HEK293 (cell line): ENCODE data around the gene PYCARD.
A peak's percentile ranks its signal among the peaks of the same experiment; 100 is the strongest.

Experiments
- GLI2 ChIP-seq: fragments of 450-650 bp; formaldehyde crosslinking; IDR thresholded peaks from 2 replicates; pipeline ENCODE4; 2017; ENCODE audit warnings: missing biosample characterization, missing genetic modification characterization, low read depth, borderline replicate concordance
- KLF8 ChIP-seq: fragments of 450-650 bp; formaldehyde crosslinking; IDR thresholded peaks from 2 replicates; pipeline ENCODE4 v1.5.1; 2016; ENCODE audit warnings: missing biosample characterization, missing genetic modification characterization
- MYNN ChIP-seq: fragments of 450-650 bp; formaldehyde crosslinking; IDR thresholded peaks from 2 replicates; pipeline ENCODE4 v1.5.1; 2016; ENCODE audit warnings: missing biosample characterization, missing genetic modification characterization, borderline replicate concordance
- MZF1 ChIP-seq: fragments of 450-650 bp; formaldehyde crosslinking; IDR thresholded peaks from 2 replicates; pipeline ENCODE4 v1.5.1; 2017; ENCODE audit warnings: missing biosample characterization, missing genetic modification characterization, borderline replicate concordance
- REPIN1 ChIP-seq: fragments of 450-650 bp; formaldehyde crosslinking; IDR thresholded peaks from 2 replicates; pipeline ENCODE4 v1.5.1; 2017; ENCODE audit warnings: missing biosample characterization, missing genetic modification characterization, low read depth
- SP2 ChIP-seq: fragments of 450-650 bp; formaldehyde crosslinking; IDR thresholded peaks from 2 replicates; pipeline ENCODE4 v1.5.1; 2016; ENCODE audit warnings: missing biosample characterization, missing genetic modification characterization
- SP3 ChIP-seq: fragments of 450-650 bp; formaldehyde crosslinking; IDR thresholded peaks from 2 replicates; pipeline ENCODE4 v1.5.1; 2016; ENCODE audit warnings: missing biosample characterization, missing genetic modification characterization
- ZBTB8A ChIP-seq: fragments of 450-650 bp; formaldehyde crosslinking; IDR thresholded peaks from 2 replicates; pipeline ENCODE4 v1.5.1; 2016; ENCODE audit warnings: missing biosample characterization, missing genetic modification characterization
- ZFP69B ChIP-seq: fragments of 450-650 bp; formaldehyde crosslinking; IDR thresholded peaks from 2 replicates; pipeline ENCODE4 v1.5.1; 2016; ENCODE audit warnings: missing biosample characterization, missing genetic modification characterization
- ZNF114 ChIP-seq: fragments of 450-650 bp; formaldehyde crosslinking; IDR thresholded peaks from 2 replicates; pipeline ENCODE4 v1.5.0; 2017; ENCODE audit warnings: missing biosample characterization, missing genetic modification characterization
- ZNF184 ChIP-seq: fragments of 450-650 bp; IDR thresholded peaks from 2 replicates; pipeline ENCODE4 v1.5.1; 2018; ENCODE audit warnings: missing biosample characterization, mild to moderate bottlenecking, missing genetic modification characterization
- ZNF19 ChIP-seq: fragments of 450-650 bp; formaldehyde crosslinking; IDR thresholded peaks from 2 replicates; pipeline ENCODE4; 2016; ENCODE audit warnings: missing biosample characterization, missing genetic modification characterization, low read depth
- ZNF214 ChIP-seq: fragments of 450-650 bp; formaldehyde crosslinking; IDR thresholded peaks from 2 replicates; pipeline ENCODE4 v1.5.1; 2017; ENCODE audit warnings: missing biosample characterization, mild to moderate bottlenecking, missing genetic modification characterization, borderline replicate concordance
- ZNF274 ChIP-seq, 2 experiments: fragments of 200-500 bp in 1 of 2; fragments of 450-650 bp in 1 of 2; sonication (Bioruptor generic) in 1 of 2; formaldehyde crosslinking in 1 of 2; IDR thresholded peaks; 2 replicates each; pipeline versions ENCODE4 v1.5.1 to v1.6.1; 2014 to 2016; ENCODE audit warnings: borderline replicate concordance in 1 of 2, inconsistent platforms in 1 of 2, low read length in 1 of 2, missing biosample characterization in 1 of 2, missing genetic modification characterization in 1 of 2
- ZNF292 ChIP-seq: fragments of 450-650 bp; formaldehyde crosslinking; IDR thresholded peaks from 2 replicates; pipeline ENCODE4 v1.5.1; 2016; ENCODE audit warnings: low read depth, missing biosample characterization, missing genetic modification characterization, borderline replicate concordance
- ZNF324 ChIP-seq: fragments of 450-650 bp; formaldehyde crosslinking; IDR thresholded peaks from 2 replicates; pipeline ENCODE4 v1.5.1; 2016; ENCODE audit warnings: missing biosample characterization, missing genetic modification characterization
- ZNF366 ChIP-seq: fragments of 450-650 bp; formaldehyde crosslinking; conservative IDR thresholded peaks from 2 replicates; pipeline ENCODE4 v1.5.1; 2016; ENCODE audit warnings: missing biosample characterization, missing genetic modification characterization
- ZNF473 ChIP-seq: fragments of 450-650 bp; formaldehyde crosslinking; IDR thresholded peaks from 2 replicates; pipeline ENCODE4 v1.5.1; 2017; ENCODE audit warnings: missing biosample characterization, missing genetic modification characterization
- ZNF514 ChIP-seq: fragments of 450-650 bp; formaldehyde crosslinking; IDR thresholded peaks from 2 replicates; pipeline ENCODE4 v1.5.1; 2016; ENCODE audit warnings: missing biosample characterization, missing genetic modification characterization
- ZNF521 ChIP-seq: fragments of 450-650 bp; formaldehyde crosslinking; IDR thresholded peaks from 2 replicates; pipeline ENCODE4 v1.5.1; 2017; ENCODE audit warnings: missing biosample characterization, mild to moderate bottlenecking, missing genetic modification characterization
- ZNF585B ChIP-seq: fragments of 450-650 bp; formaldehyde crosslinking; IDR thresholded peaks from 2 replicates; pipeline ENCODE4 v1.5.1; 2016; ENCODE audit warnings: missing biosample characterization, missing genetic modification characterization
- ZNF600 ChIP-seq: fragments of 450-650 bp; formaldehyde crosslinking; IDR thresholded peaks from 2 replicates; pipeline ENCODE4 v1.5.1; 2016; ENCODE audit warnings: missing biosample characterization, missing genetic modification characterization
- ZNF621 ChIP-seq: fragments of 450-650 bp; formaldehyde crosslinking; IDR thresholded peaks from 2 replicates; pipeline ENCODE4 v1.5.1; 2017; ENCODE audit warnings: missing biosample characterization, missing genetic modification characterization
- ZNF623 ChIP-seq: fragments of 450-650 bp; formaldehyde crosslinking; IDR thresholded peaks from 2 replicates; pipeline ENCODE4 v1.5.1; 2016; ENCODE audit warnings: missing biosample characterization, missing genetic modification characterization
- ZNF626 ChIP-seq: fragments of 450-650 bp; sonication (Bioruptor Pico); formaldehyde crosslinking; IDR thresholded peaks from 2 replicates; pipeline ENCODE4 v1.5.1; 2018; ENCODE audit warnings: missing biosample characterization, missing genetic modification characterization, inconsistent platforms
- ZNF747 ChIP-seq: fragments of 450-650 bp; formaldehyde crosslinking; IDR thresholded peaks from 2 replicates; pipeline ENCODE4 v1.5.1; 2016; ENCODE audit warnings: missing biosample characterization, missing genetic modification characterization
- ZNF777 ChIP-seq: fragments of 450-650 bp; formaldehyde crosslinking; IDR thresholded peaks from 2 replicates; pipeline ENCODE4 v1.5.1; 2017; ENCODE audit warnings: missing biosample characterization, missing genetic modification characterization, borderline replicate concordance
- TF ChIP-seq, protein P1 (sequence below): fragments of 450-650 bp; formaldehyde crosslinking; IDR thresholded peaks from 2 replicates; pipeline ENCODE4 v1.5.1; 2016; ENCODE audit warnings: missing biosample characterization, missing genetic modification characterization
- TF ChIP-seq, protein P2 (sequence below): fragments of 450-650 bp; formaldehyde crosslinking; IDR thresholded peaks from 2 replicates; pipeline ENCODE4; 2016; ENCODE audit warnings: missing biosample characterization, missing genetic modification characterization
- TF ChIP-seq, protein P3 (sequence below): sonication (generic); formaldehyde crosslinking; IDR thresholded peaks from 2 replicates; pipeline ENCODE4 v1.8.1; 2022; ENCODE audit warnings: mild to moderate bottlenecking, moderate library complexity, missing genetic modification reagents
- TF ChIP-seq, protein P4 (sequence below): fragments of 450-650 bp; formaldehyde crosslinking; IDR thresholded peaks from 2 replicates; pipeline ENCODE4 v1.5.1; 2016; ENCODE audit warnings: missing biosample characterization, missing genetic modification characterization

PYCARD gene

DNA sequence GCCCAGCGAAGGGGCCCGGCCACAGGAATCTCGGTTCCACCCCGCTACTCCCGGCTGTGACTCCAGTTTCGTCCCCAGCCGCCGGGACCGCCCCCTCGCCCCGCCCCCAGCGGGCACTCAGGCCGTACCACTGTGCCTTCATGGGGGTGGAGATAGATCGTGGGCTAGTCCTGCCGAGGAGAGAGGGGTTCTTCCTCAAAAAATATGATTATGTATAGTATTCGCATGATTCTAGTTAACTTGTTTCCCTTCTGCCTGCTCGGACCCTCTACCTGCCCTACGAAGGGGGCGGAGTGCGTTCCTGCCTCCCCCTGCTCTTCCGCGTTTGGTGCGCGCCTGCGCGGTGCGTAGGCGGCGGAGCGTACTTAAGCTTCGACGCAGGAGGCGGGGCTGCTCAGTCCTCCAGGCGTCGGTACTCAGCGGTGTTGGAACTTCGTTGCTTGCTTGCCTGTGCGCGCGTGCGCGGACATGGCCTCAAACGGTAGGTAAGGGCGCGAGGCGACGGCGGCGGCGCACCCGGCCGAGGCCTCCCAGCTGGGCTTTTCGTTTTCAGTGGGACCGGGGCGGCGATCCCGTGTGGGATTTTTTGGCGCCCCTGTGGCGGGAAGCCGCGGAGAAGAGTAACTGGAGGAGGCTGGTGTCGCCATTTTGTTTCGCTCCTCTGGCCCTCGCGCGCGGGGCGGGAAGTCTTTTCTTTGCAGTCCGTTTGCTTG, 22.7 kb downstream of the PYCARD start, which contains the start of gene FUS (continued):
- TF ChIP-seq, protein P1, sequence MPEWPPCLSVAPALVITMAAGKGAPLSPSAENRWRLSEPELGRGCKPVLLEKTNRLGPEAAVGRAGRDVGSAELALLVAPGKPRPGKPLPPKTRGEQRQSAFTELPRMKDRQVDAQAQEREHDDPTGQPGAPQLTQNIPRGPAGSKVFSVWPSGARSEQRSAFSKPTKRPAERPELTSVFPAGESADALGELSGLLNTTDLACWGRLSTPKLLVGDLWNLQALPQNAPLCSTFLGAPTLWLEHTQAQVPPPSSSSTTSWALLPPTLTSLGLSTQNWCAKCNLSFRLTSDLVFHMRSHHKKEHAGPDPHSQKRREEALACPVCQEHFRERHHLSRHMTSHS (tag by site-specific recombination) = no peak
- TF ChIP-seq, protein P2, sequence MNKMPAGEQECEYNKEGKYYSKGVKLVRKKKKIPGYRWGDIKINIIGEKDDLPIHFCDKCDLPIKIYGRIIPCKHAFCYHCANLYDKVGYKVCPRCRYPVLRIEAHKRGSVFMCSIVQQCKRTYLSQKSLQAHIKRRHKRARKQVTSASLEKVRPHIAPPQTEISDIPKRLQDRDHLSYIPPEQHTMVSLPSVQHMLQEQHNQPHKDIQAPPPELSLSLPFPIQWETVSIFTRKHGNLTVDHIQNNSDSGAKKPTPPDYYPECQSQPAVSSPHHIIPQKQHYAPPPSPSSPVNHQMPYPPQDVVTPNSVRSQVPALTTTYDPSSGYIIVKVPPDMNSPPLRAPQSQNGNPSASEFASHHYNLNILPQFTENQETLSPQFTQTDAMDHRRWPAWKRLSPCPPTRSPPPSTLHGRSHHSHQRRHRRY = peak; percentile 95; the same call in 1 of the 2 replicates
- TF ChIP-seq KLF8 (tag by site-specific recombination) (peak; percentile 82), ZNF214 (tag by site-specific recombination) (no peak), ZNF600 (peak; percentile 3; the same call in 1 of the 2 replicates), ZNF521 (tag by site-specific recombination) (no peak), MZF1 (tag by site-specific recombination) (no peak), ZNF366 (tag by site-specific recombination) (no peak), SP2 (tag by site-specific recombination) (peak; percentile 85), ZNF623 (tag by site-specific recombination) (peak; percentile 51), ZNF274 (IDR thresholded peaks at IDR 0.05; ENCODE audit: low read length) (no peak), ZNF274 (tag by site-specific recombination; IDR thresholded peaks at IDR 0.05; ENCODE audit: borderline replicate concordance) (no peak), ZNF777 (tag by site-specific recombination) (no peak; the same call in 1 of the 2 replicates), ZNF621 (tag by site-specific recombination) (no peak), ZNF19 (tag by site-specific recombination) (no peak), ZNF585B (tag by site-specific recombination) (no peak), ZFP69B (tag by site-specific recombination) (peak; percentile 52), ZNF747 (tag by site-specific recombination) (peak; percentile 89; the same call in 1 of the 2 replicates), ZNF514 (no peak), ZBTB8A (peak; percentile 52; the same call in 1 of the 2 replicates), SP3 (tag by site-specific recombination) (peak; percentile 100), ZNF114 (tag by site-specific recombination) (no peak), REPIN1 (tag by site-specific recombination) (peak; percentile 83), ZNF184 (tag by site-specific recombination) (0 out of 2 replicates have a peak, but pooled peaks have one; percentile 33), ZNF292 (tag by site-specific recombination) (no peak), GLI2 (no peak; the same call in 1 of the 2 replicates), ZNF473 (tag by site-specific recombination) (no peak), MYNN (tag by site-specific recombination) (no peak), ZNF626 (no peak), ZNF324 (peak; percentile 92)
- TF ChIP-seq, protein P3, sequence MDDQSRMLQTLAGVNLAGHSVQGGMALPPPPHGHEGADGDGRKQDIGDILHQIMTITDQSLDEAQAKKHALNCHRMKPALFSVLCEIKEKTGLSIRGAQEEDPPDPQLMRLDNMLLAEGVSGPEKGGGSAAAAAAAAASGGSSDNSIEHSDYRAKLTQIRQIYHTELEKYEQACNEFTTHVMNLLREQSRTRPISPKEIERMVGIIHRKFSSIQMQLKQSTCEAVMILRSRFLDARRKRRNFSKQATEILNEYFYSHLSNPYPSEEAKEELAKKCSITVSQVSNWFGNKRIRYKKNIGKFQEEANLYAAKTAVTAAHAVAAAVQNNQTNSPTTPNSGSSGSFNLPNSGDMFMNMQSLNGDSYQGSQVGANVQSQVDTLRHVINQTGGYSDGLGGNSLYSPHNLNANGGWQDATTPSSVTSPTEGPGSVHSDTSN = peak; percentile 92; the same call in 1 of the 2 replicates
- TF ChIP-seq, protein P4, sequence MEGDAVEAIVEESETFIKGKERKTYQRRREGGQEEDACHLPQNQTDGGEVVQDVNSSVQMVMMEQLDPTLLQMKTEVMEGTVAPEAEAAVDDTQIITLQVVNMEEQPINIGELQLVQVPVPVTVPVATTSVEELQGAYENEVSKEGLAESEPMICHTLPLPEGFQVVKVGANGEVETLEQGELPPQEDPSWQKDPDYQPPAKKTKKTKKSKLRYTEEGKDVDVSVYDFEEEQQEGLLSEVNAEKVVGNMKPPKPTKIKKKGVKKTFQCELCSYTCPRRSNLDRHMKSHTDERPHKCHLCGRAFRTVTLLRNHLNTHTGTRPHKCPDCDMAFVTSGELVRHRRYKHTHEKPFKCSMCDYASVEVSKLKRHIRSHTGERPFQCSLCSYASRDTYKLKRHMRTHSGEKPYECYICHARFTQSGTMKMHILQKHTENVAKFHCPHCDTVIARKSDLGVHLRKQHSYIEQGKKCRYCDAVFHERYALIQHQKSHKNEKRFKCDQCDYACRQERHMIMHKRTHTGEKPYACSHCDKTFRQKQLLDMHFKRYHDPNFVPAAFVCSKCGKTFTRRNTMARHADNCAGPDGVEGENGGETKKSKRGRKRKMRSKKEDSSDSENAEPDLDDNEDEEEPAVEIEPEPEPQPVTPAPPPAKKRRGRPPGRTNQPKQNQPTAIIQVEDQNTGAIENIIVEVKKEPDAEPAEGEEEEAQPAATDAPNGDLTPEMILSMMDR (tag by site-specific recombination) = peak; percentile 72; the same call in 1 of the 2 replicates
